Mucosa of rectum (tissue), 2 donors: ENCODE data around the gene ARHGEF33.

Experiments used
- H3K27ac ChIP-seq, 2 donors: one replicate each; pipeline ENCODE4 v1.7.0; 2013; ENCODE audit warnings: inconsistent platforms in 2 of 2, low read depth in 2 of 2, low read length in 2 of 2
- H3K27me3 ChIP-seq, 2 donors: one replicate each; pipeline ENCODE4 v1.7.0; 2013; ENCODE audit warnings: low read length in 2 of 2; ENCODE audit not compliant: control insufficient read depth in 2 of 2, insufficient read depth in 2 of 2
- H3K36me3 ChIP-seq, 2 donors: one replicate each; pipeline ENCODE4 v1.7.0; 2013; ENCODE audit warnings: low read length in 2 of 2; ENCODE audit not compliant: control insufficient read depth in 2 of 2, insufficient read depth in 2 of 2
- H3K4me1 ChIP-seq, 2 donors: one replicate each; pipeline ENCODE4 v1.7.0; 2013; ENCODE audit warnings: low read length in 2 of 2, mild to moderate bottlenecking in 1 of 2; ENCODE audit not compliant: control insufficient read depth in 2 of 2, insufficient read depth in 2 of 2
- H3K4me3 ChIP-seq, 2 donors: one replicate each; pipeline ENCODE4 v1.7.0; 2013; ENCODE audit warnings: low read length in 2 of 2
- H3K9ac ChIP-seq, 2 donors: one replicate each; pipeline ENCODE4 v1.7.0; 2013; ENCODE audit warnings: low read length in 2 of 2, low read depth in 1 of 2, mild to moderate bottlenecking in 1 of 2
- H3K9me3 ChIP-seq, 2 donors: one replicate each; pipeline ENCODE4 v1.7.0; 2013; ENCODE audit warnings: low read length in 2 of 2; ENCODE audit not compliant: control insufficient read depth in 2 of 2
- donor health status: healthy.
- donor health status: Normal muscosa, but diverticular disease.

The ARHGEF33 gene

GRCh38 chr2:38948995-38949394 is 59.3 kb downstream of the ARHGEF33 start:
- no peak overlapping the region for H3K4me3 ChIP-seq
- H3K27ac ChIP-seq, result no peak overlapping the region
- no peaks in the 10 kb centered on the region for H3K9me3 ChIP-seq
- H3K36me3 ChIP-seq, result no peaks in the 10 kb centered on the region
- no peak overlapping the region for H3K9ac ChIP-seq
- H3K27me3 ChIP-seq, result no peaks in the 10 kb centered on the region
- no peaks in the 10 kb centered on the region for H3K4me1 ChIP-seq

GRCh38 chr2:38951766-38952165 is 62.1 kb downstream of the ARHGEF33 start:
- Histone ChIP-seq H3K27ac (no peak overlapping the region), H3K36me3 (no peaks in the 10 kb centered on the region), H3K27me3 (no peaks in the 10 kb centered on the region), H3K4me1 (no peaks in the 10 kb centered on the region), H3K4me3 (no peak overlapping the region), H3K9me3 (no peaks in the 10 kb centered on the region), H3K9ac (no peak overlapping the region)

GRCh38 chr2:38957972-38958371 is 68.3 kb downstream of the ARHGEF33 start:
- H3K9ac ChIP-seq, result no peak overlapping the region
- no peaks in the 10 kb centered on the region for H3K36me3 ChIP-seq
- no peak overlapping the region for H3K4me3 ChIP-seq
- H3K27ac ChIP-seq, result no peak overlapping the region
- H3K27me3 ChIP-seq, result no peaks in the 10 kb centered on the region
- no peaks in the 10 kb centered on the region for H3K4me1 ChIP-seq
- H3K9me3 ChIP-seq, result no peaks in the 10 kb centered on the region

- Histone ChIP-seq H3K9ac (no peak overlapping the region), H3K9me3 (no peaks in the 10 kb centered on the region), H3K4me3 (no peak overlapping the region), H3K27ac (no peak overlapping the region), H3K36me3 (no peaks in the 10 kb centered on the region), H3K27me3 (no peaks in the 10 kb centered on the region), H3K4me1 (no peaks in the 10 kb centered on the region)
Measured at GRCh38 chr2:38959466-38959865, 69.8 kb downstream of the ARHGEF33 start.

- Histone ChIP-seq H3K9me3 (no peaks in the 10 kb centered on the region), H3K27me3 (no peaks in the 10 kb centered on the region)
Measured at GRCh38 chr2:38959938-38960608, 70.4 kb downstream of the ARHGEF33 start.

GRCh38 chr2:38960609-38961320 is 71.1 kb downstream of the ARHGEF33 start:
- Histone ChIP-seq H3K27ac (no peak overlapping the region), H3K9ac (no peak overlapping the region)

More at GRCh38 chr2:38959938-38960608, 70.4 kb downstream of the ARHGEF33 start:
- Histone ChIP-seq H3K4me3 (peak overlapping the region; percentile 11 to 44), H3K36me3 (no peaks in the 10 kb centered on the region), H3K27ac (no peak overlapping the region), H3K4me1 (no peaks in the 10 kb centered on the region), H3K9ac (no peak overlapping the region)

GRCh38 chr2:38966006-38966405 is 76.3 kb downstream of the ARHGEF33 start:
- Histone ChIP-seq H3K27me3 (no peaks in the 10 kb centered on the region), H3K27ac (no peak overlapping the region), H3K36me3 (no peaks in the 10 kb centered on the region), H3K4me1 (no peaks in the 10 kb centered on the region), H3K9me3 (no peaks in the 10 kb centered on the region), H3K4me3 (no peak overlapping the region), H3K9ac (no peak overlapping the region)

More at GRCh38 chr2:38960609-38961320, 71.1 kb downstream of the ARHGEF33 start:
- no peaks in the 10 kb centered on the region for H3K4me1 ChIP-seq
- no peaks in the 10 kb centered on the region for H3K36me3 ChIP-seq
- no peaks in the 10 kb centered on the region for H3K9me3 ChIP-seq
- no peaks in the 10 kb centered on the region for H3K27me3 ChIP-seq
- H3K4me3 ChIP-seq, result peak overlapping the region in 1 of 2 donors; percentile 44

GRCh38 chr2:38966678-38967077 is 77.0 kb downstream of the ARHGEF33 start:
- H3K4me1 ChIP-seq, result no peaks in the 10 kb centered on the region
- no peaks in the 10 kb centered on the region for H3K9me3 ChIP-seq
- H3K36me3 ChIP-seq, result no peaks in the 10 kb centered on the region
- H3K27ac ChIP-seq, result no peak overlapping the region
- no peak overlapping the region for H3K9ac ChIP-seq
- no peak overlapping the region for H3K4me3 ChIP-seq
- no peaks in the 10 kb centered on the region for H3K27me3 ChIP-seq

- Histone ChIP-seq H3K27ac (no peak overlapping the region), H3K4me1 (no peaks in the 10 kb centered on the region), H3K27me3 (no peaks in the 10 kb centered on the region), H3K9me3 (no peaks in the 10 kb centered on the region), H3K36me3 (no peaks in the 10 kb centered on the region), H3K9ac (no peak overlapping the region), H3K4me3 (no peak overlapping the region)
Measured at GRCh38 chr2:38968021-38968420, 78.3 kb downstream of the ARHGEF33 start.

- H3K27me3 ChIP-seq, result no peaks in the 10 kb centered on the region
Measured at GRCh38 chr2:38971377-38971776, 81.7 kb downstream of the ARHGEF33 start.

More at GRCh38 chr2:38971377-38971776, 81.7 kb downstream of the ARHGEF33 start:
- Histone ChIP-seq H3K27ac (no peak overlapping the region), H3K36me3 (no peaks in the 10 kb centered on the region), H3K4me3 (no peak overlapping the region), H3K9me3 (no peaks in the 10 kb centered on the region), H3K4me1 (no peaks in the 10 kb centered on the region), H3K9ac (no peak overlapping the region)
